Lower leg skin (tissue), 4 donors: ENCODE measurements around the gene MYL12A. TPM values are rescaled to one million over a fixed set of nuclear protein-coding genes. Genes with fewer than 3 reads are reported as not detected.

Source experiments
- DNase-seq, 2 donors: peaks; one replicate each; pipeline ENCODE4 v3.0.0-alpha.2; 2019; ENCODE audit warnings: low spot score in 2 of 2
- H3K4me3 ChIP-seq: fragments of 200-600 bp; sonication (generic); 2 replicates; pipeline ENCODE4 v1.5.1; 2017; ENCODE audit warnings: mild to moderate bottlenecking, low read depth; ENCODE audit not compliant: poor library complexity, severe bottlenecking
- CTCF ChIP-seq, 3 donors: fragments of 450-650 bp; IDR thresholded peaks; one replicate each; pipeline ENCODE4 v1.5.1; 2016; ENCODE audit warnings: antibody characterized with exemption in 3 of 3, mild to moderate bottlenecking in 3 of 3, moderate library complexity in 2 of 3
- POLR2A ChIP-seq, 2 donors: fragments of 450-650 bp; IDR thresholded peaks; one replicate each; pipeline ENCODE4 v1.6.1; 2016 to 2017; ENCODE audit warnings: antibody characterized with exemption in 2 of 2, mild to moderate bottlenecking in 1 of 2, moderate library complexity in 1 of 2
- WGBS, 2 donors: methylation state at CpG; one replicate each; pipeline ENCODE4 v1.1.5; 2018; 5-methylcytosine and 5-hydroxymethylcytosine counted together
- intact Hi-C: fragments of 100-400 bp; cut with DNase I; formaldehyde crosslinking; loops from one replicate; pipeline ENCODE4 v1.15.0; 2023; ENCODE audit warnings: low total_unique reads
- total RNA-seq, 4 donors: library from RNA; depleted of rRNA; stranded (reverse); fragments of >200 nt; gene quantifications; one replicate each; pipeline ENCODE4 v1.1.0, GENCODE V29; 2016

Gene MYL12A
- total RNA-seq, 4 donors from 2014 or later, result 240 to 337 (median 294) TPM

- WGBS, 2 donors, result 90 to 100% methylated on average over 1 of the region's 1 CpG
- no peak overlapping the region for H3K4me3 ChIP-seq
- TF ChIP-seq POLR2A (IDR thresholded peaks at IDR 0.05) (no peak), CTCF (IDR thresholded peaks at IDR 0.05) (no peak)
- DNase-seq, result no peak
- intact Hi-C loops, result no loop called here
These were observed 14.6 kb upstream of the MYL12A start for GRCh38 chr18:3233004-3233403.

GRCh38 chr18:3233433-3234168 is 14.0 kb upstream of the MYL12A start:
- DNase-seq, result no peak
- intact Hi-C loops, result no loop called here
- WGBS, 2 donors, result 94 to 97% methylated on average over 4 of the region's 4 CpGs
- peak in 1 of 3 donors; percentile 25 for TF ChIP-seq CTCF (IDR thresholded peaks at IDR 0.05)
- TF ChIP-seq POLR2A (IDR thresholded peaks at IDR 0.05), result no peak
- H3K4me3 ChIP-seq, result no peak overlapping the region

GRCh38 chr18:3234457-3234856 is 13.1 kb upstream of the MYL12A start:
- 25 to 30% methylated on average over 5 of the region's 5 CpGs for WGBS, 2 donors
- TF ChIP-seq POLR2A (IDR thresholded peaks at IDR 0.05) (no peak), CTCF (IDR thresholded peaks at IDR 0.05) (no peak)
- intact Hi-C loops, result no loop called here
- no peak for DNase-seq
- no peak overlapping the region for H3K4me3 ChIP-seq

- no peak overlapping the region for H3K4me3 ChIP-seq
- DNase-seq, result no peak
- no peak for TF ChIP-seq CTCF (IDR thresholded peaks at IDR 0.05)
- TF ChIP-seq POLR2A (IDR thresholded peaks at IDR 0.05), result no peak
- intact Hi-C loops, result no loop called here
- WGBS, 2 donors, result 94 to 95% methylated on average over 2 of the region's 2 CpGs
These were observed 11.8 kb upstream of the MYL12A start for GRCh38 chr18:3235846-3236245.

- 56 to 59% methylated on average over 4 of the region's 4 CpGs for WGBS, 2 donors
- intact Hi-C loops, result no loop called here
- no peak for TF ChIP-seq POLR2A (IDR thresholded peaks at IDR 0.05)
- no peak overlapping the region for H3K4me3 ChIP-seq
- no peak for DNase-seq
These were observed 11.1 kb upstream of the MYL12A start for GRCh38 chr18:3236470-3236869.

GRCh38 chr18:3238742-3239141 is 8.9 kb upstream of the MYL12A start:
- TF ChIP-seq CTCF (IDR thresholded peaks at IDR 0.05), result no peak
- no peak for TF ChIP-seq POLR2A (IDR thresholded peaks at IDR 0.05)
- WGBS, 2 donors, result 95% methylated on average over 2 of the region's 2 CpGs
- H3K4me3 ChIP-seq, result no peak overlapping the region
- intact Hi-C loops, result no loop called here
- DNase-seq, result no peak
